PC-3 (cell line): ENCODE data around the gene ECHDC3. TPM values are rescaled to one million over a fixed set of nuclear protein-coding genes. Genes with fewer than 3 reads are reported as not detected.

Experiments used
- ATAC-seq: fragments of 200-7000 bp; cut with Tn5 transposase; 2 replicates; pipeline ENCODE4 v1.9.1; 2020; ENCODE audit warnings: mild to moderate bottlenecking, moderate library complexity
- BruUV-seq: library from RNA; stranded (reverse); fragments of 400-500 nt; replicated peaks from 2 replicates; lab custom pipeline; 2021; lab: Mats Ljungman, UMichigan
- CTCF ChIA-PET: fragments of 300-600 bp; sonication (Branson Sonifier 250); formaldehyde crosslinking; loops from one replicate; lab custom pipeline; 2022; ENCODE audit warnings: antibody characterized with exemption; lab: Charles Lee
- POLR2A ChIA-PET: fragments of 300-600 bp; sonication (Branson Sonifier 250); formaldehyde crosslinking; loops from one replicate; lab custom pipeline; 2022; ENCODE audit warnings: antibody characterized with exemption; ENCODE audit not compliant: unreplicated experiment; lab: Charles Lee
- DNase-seq: peaks from one replicate; pipeline ENCODE4 v3.0.0-alpha.2; 2015
- H2AFZ ChIP-seq: fragments of 300-600 bp; sonication (generic); 2 replicates; pipeline ENCODE4 v1.6.0; 2016; ENCODE audit warnings: antibody characterized with exemption, low read length
- H3F3A ChIP-seq: fragments of 300-600 bp; sonication (generic); one replicate; pipeline ENCODE4 v1.6.0; 2017; ENCODE audit warnings: antibody characterized with exemption, low read length, control low read depth, mild to moderate bottlenecking; ENCODE audit not compliant: unreplicated experiment
- H3K27ac ChIP-seq: fragments of 300-600 bp; sonication (generic); 2 replicates; pipeline ENCODE4 v1.5.1; 2016; ENCODE audit warnings: mild to moderate bottlenecking, low read length
- H3K27me3 ChIP-seq: fragments of 300-600 bp; sonication (generic); 2 replicates; pipeline ENCODE4 v1.6.1; 2016; ENCODE audit warnings: low read length, mixed read lengths
- H3K36me3 ChIP-seq: fragments of 300-600 bp; sonication (generic); 2 replicates; pipeline ENCODE4 v1.6.1; 2016; ENCODE audit warnings: low read depth, mixed run types, low read length, mixed read lengths
- H3K4me1 ChIP-seq: fragments of 300-600 bp; sonication (generic); 2 replicates; pipeline ENCODE4 v1.5.1; 2016; ENCODE audit warnings: low read length; ENCODE audit not compliant: insufficient read depth
- H3K4me2 ChIP-seq: fragments of 300-600 bp; sonication (generic); 2 replicates; pipeline ENCODE4 v1.6.0; 2016; ENCODE audit warnings: low read length
- H3K4me3 ChIP-seq: fragments of 300-600 bp; sonication (generic); 2 replicates; pipeline ENCODE4 v1.5.1; 2016; ENCODE audit warnings: mild to moderate bottlenecking, low read length, mixed read lengths
- H3K79me2 ChIP-seq: fragments of 300-600 bp; sonication (generic); 2 replicates; pipeline ENCODE4 v1.6.1; 2017; ENCODE audit warnings: low read length, mixed read lengths
- H3K9ac ChIP-seq: fragments of 300-600 bp; sonication (generic); 2 replicates; pipeline ENCODE4 v1.6.0; 2016; ENCODE audit warnings: mild to moderate bottlenecking, low read length
- H3K9me2 ChIP-seq: fragments of 300-600 bp; sonication (generic); replicated peaks from 2 replicates; pipeline ENCODE4 v1.6.1; 2016; ENCODE audit warnings: mixed run types, low read length, mixed read lengths
- H3K9me3 ChIP-seq: fragments of 300-600 bp; sonication (generic); 2 replicates; pipeline ENCODE4 v1.6.1; 2016; ENCODE audit warnings: low read length, mixed read lengths
- H4K20me1 ChIP-seq: fragments of 300-600 bp; sonication (generic); 2 replicates; pipeline ENCODE4 v1.6.1; 2016; ENCODE audit warnings: low read length, mixed read lengths
- EZH2 ChIP-seq: fragments of 300-600 bp; sonication (generic); IDR thresholded peaks from one replicate; pipeline ENCODE4 v1.6.1; 2017; ENCODE audit warnings: antibody characterized with exemption, mild to moderate bottlenecking, low read length; ENCODE audit not compliant: unreplicated experiment
- EZH2phosphoT487 ChIP-seq: fragments of 300-600 bp; sonication (generic); IDR thresholded peaks from 2 replicates; pipeline ENCODE4 v1.6.1; 2018; ENCODE audit warnings: mild to moderate bottlenecking, antibody characterized with exemption, low read length, borderline replicate concordance
- intact Hi-C: fragments of 100-400 bp; cut with micrococcal nuclease; formaldehyde crosslinking; loops from 2 replicates; pipeline ENCODE4 v1.9.0; 2023
- total RNA-seq: library from RNA; depleted of rRNA; stranded (reverse); fragments of >200 nt; gene quantifications from 2 replicates; pipeline ENCODE4 v1.2.3, GENCODE V29; 2014
- TF ChIP-seq, protein P1 (sequence below): fragments of 300-600 bp; sonication (generic); conservative IDR thresholded peaks from 2 replicates; pipeline ENCODE4 v1.5.1; 2017; ENCODE audit warnings: antibody characterized with exemption, low read depth, mild to moderate bottlenecking, low read length

Gene ECHDC3
- total RNA-seq, 1 experiment from 2014 or later = not detected

DNA sequence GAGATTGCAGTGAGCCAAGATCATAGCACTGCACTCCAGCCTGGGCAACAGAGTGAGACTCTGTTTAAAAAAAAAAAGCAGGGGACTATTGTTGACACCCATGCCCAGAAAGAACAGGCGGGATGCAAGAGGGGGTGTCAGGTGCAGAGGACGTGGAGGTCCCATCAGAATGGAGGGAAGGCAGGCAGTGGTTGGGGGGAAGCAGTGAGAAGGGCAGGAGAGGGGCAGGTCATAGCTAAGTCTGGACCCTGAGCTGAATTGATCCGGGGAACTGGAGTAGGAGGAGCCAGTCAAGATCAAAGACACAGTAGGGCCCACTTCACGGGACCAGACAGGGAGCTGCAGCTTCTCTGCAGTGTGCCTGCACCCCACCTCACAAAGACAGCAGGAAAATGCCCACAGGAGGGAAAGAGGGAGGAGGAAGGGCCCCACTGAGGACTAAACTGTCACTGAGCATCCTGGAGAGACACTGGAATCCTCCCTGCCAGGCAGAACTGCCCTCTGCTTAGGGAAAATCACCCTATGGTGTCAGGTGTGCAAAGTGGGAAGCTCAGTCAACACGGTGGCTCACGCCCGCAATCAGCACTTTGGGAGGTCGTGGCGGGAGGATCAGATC, 27.3 kb upstream of the ECHDC3 start:
- no peaks in the 10 kb centered on the region for H3K9me3 ChIP-seq
- intact Hi-C loops = no loop called here
- ATAC-seq (no peak), DNase-seq (no peak)
- H3K4me2 ChIP-seq = no peak overlapping the region
- TF ChIP-seq, protein P1, sequence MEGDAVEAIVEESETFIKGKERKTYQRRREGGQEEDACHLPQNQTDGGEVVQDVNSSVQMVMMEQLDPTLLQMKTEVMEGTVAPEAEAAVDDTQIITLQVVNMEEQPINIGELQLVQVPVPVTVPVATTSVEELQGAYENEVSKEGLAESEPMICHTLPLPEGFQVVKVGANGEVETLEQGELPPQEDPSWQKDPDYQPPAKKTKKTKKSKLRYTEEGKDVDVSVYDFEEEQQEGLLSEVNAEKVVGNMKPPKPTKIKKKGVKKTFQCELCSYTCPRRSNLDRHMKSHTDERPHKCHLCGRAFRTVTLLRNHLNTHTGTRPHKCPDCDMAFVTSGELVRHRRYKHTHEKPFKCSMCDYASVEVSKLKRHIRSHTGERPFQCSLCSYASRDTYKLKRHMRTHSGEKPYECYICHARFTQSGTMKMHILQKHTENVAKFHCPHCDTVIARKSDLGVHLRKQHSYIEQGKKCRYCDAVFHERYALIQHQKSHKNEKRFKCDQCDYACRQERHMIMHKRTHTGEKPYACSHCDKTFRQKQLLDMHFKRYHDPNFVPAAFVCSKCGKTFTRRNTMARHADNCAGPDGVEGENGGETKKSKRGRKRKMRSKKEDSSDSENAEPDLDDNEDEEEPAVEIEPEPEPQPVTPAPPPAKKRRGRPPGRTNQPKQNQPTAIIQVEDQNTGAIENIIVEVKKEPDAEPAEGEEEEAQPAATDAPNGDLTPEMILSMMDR = no peak
- TF ChIP-seq EZH2phosphoT487 (no peak), EZH2 (no peak)
- no peaks in the 10 kb centered on the region for H3K79me2 ChIP-seq
- CTCF ChIA-PET = no interaction called here
- H3F3A ChIP-seq = no peaks in the 10 kb centered on the region
- no peak overlapping the region; the same call in 1 of the 2 replicates for H3K9ac ChIP-seq
- no peak overlapping the region for H3K4me3 ChIP-seq
- H3K27ac ChIP-seq = peak overlapping the region; percentile 100
- H3K36me3 ChIP-seq = no peaks in the 10 kb centered on the region
- no peaks in the 10 kb centered on the region for H3K27me3 ChIP-seq
- H3K4me1 ChIP-seq = peaks cover 23% of the 10 kb centered on the region
- no peaks in the 10 kb centered on the region for H3K9me2 ChIP-seq
- POLR2A ChIA-PET = no interaction called here
- no TSS peak for BruUV-seq
- H2AFZ ChIP-seq = no peak overlapping the region
- H4K20me1 ChIP-seq = no peaks in the 10 kb centered on the region

DNA sequence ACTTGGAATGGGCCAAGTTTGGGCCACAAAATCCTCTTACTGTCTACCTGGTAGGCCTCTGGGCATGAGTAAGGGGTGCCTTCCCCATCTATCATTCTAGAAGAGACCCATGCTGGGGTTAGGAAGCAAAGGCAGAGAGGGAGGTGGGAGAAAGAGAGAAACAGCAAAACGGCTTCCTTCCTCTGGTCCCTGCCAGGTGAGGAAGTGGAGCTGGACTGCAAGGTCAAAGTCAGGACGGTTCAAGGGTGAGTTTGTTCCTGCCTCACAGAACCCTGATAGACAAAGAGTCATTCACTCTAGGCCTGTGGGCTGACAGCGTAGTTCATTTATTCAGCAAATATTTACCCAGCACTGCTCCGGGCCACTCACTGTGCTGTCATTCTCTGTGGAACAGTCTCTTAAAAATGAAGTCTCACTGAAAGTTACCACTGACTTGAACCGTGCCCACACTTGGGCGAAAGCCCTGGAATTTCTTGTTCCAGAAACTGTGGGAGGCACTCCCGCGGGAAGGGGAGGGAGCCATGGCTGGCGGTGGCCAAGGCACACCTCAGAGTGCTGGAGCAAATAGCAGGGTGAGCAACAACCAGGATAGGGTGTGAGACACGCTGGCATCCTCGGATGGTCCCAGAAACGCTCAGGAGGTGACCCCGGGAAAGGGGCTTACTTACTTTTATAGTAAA, 26.2 kb upstream of the ECHDC3 start:
- no peaks in the 10 kb centered on the region for H4K20me1 ChIP-seq
- H3K36me3 ChIP-seq = no peaks in the 10 kb centered on the region
- H3K79me2 ChIP-seq = no peaks in the 10 kb centered on the region
- peaks cover 28% of the 10 kb centered on the region for H3K4me1 ChIP-seq
- no peaks in the 10 kb centered on the region for H3K9me2 ChIP-seq
- H3K4me3 ChIP-seq = 0 out of 2 replicates have a peak overlapping the region, but pooled peaks have one; percentile 18
- no peaks in the 10 kb centered on the region for H3K27me3 ChIP-seq
- H2AFZ ChIP-seq = peak overlapping the region; percentile 44
- H3K9ac ChIP-seq = peak overlapping the region; percentile 84
- no peaks in the 10 kb centered on the region for H3F3A ChIP-seq
- ATAC-seq = peak; percentile 94
- ChIA-PET POLR2A (interaction anchor here (0.5 kb wide), 1 partner anchor 105 kb away, joined by 3 read pairs; the partner anchor contains the start of gene USP6NL), CTCF (no interaction called here)
- H3K27ac ChIP-seq = peak overlapping the region; percentile 100
- peak; percentile 90 for DNase-seq
- intact Hi-C loops = loop anchor here (1.0 kb wide), 2 partner anchors 31 to 104 kb away; no protein-coding TSS in a partner anchor
- TF ChIP-seq, protein P1 = no peak
- TF ChIP-seq EZH2 (no peak), EZH2phosphoT487 (no peak)
- no TSS peak for BruUV-seq
- H3K9me3 ChIP-seq = no peaks in the 10 kb centered on the region
- H3K4me2 ChIP-seq = peak overlapping the region; percentile 63
